HG03135 (cell line): ENCODE data around the gene NPRL2.

Source experiments
- ATAC-seq: cut with Tn5 transposase; IDR thresholded peaks from one replicate; pipeline ENCODE4 v1.9.1; 2021; ENCODE audit warnings: mild to moderate bottlenecking, moderate library complexity; ENCODE audit not compliant: unreplicated experiment

The NPRL2 gene

DNA sequence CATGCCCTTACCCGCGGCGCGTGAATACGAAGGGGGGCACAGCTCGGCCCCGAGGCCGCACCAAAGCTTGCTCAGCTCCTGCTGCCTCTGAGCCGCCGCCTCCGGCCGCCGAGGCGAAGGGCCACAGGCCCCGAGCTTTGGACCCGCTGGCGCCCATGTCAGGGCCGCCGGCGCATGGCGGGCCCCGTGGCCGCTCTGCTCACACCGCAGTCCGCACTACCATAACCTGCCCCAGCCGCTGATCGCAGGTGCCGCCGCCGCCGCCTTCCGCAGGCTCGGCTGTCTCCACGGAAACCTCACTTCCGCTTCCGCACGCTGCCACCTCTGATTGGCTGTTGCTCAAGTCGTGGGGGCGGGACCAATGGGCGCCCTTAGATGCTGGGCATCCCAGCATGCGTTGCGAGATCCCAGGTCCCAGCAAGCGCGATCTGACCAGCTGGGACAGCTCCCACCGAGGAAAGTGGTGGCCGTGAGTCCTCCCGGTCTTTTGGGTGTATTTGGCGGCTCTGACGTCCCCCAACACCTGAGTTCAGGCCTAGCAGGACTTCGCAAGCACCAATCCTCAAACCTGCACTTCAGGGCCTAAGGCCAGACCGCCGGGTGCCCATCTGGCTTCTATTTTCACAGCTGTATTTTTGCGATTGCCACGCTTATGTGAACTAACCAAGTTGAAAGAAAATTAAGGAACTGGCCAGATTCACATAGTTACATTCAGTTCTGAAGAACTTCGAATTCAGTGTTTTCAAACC lies 22.5 kb downstream of the NPRL2 start, which contains the start of gene TUSC2:
Gene TUSC2 (minus strand): TSS at position 281 of the 749 bp plus-strand sequence. CDS start 124 bp downstream, at position 157.
- peak; percentile 76 for ATAC-seq

DNA sequence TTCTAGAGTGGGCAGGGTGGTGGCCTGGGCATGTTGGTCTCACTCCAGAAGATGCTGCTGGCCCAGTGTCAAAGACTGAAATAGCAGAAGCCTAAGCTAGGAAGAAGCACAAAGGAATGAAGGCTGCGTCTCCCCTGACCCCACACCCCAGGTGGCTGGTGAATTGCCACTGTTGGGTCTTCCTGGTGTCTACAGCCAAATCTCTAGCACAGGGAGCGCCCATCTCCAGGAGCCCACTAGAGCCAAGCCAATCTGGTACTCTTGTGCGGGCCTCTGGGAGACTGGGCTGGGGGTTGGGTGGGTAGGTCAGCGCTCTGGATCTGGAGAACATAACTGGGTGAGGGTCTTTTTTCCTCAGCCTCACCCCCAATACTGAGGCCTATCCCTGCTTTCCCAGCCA lies 23.4 kb downstream of the NPRL2 start:
- ATAC-seq: no peak

DNA sequence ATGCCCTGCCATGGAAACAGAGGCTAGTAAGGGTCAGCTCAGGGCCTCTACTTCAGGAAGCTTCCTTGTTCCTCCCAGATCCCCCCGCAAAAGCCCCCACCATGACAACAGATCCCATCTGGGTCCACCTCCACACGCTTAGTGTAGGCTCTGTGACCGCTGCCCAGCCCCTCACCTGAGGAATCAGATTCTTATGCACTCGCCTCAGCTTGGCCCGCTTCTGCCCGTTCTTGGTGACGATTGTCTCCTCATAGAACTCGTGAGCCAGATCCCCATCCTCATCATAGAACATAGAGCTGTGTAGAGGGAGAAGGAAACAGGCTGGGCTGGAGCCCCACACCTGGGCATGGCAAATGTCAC lies 24.4 kb downstream of the NPRL2 start:
- no peak for ATAC-seq

DNA sequence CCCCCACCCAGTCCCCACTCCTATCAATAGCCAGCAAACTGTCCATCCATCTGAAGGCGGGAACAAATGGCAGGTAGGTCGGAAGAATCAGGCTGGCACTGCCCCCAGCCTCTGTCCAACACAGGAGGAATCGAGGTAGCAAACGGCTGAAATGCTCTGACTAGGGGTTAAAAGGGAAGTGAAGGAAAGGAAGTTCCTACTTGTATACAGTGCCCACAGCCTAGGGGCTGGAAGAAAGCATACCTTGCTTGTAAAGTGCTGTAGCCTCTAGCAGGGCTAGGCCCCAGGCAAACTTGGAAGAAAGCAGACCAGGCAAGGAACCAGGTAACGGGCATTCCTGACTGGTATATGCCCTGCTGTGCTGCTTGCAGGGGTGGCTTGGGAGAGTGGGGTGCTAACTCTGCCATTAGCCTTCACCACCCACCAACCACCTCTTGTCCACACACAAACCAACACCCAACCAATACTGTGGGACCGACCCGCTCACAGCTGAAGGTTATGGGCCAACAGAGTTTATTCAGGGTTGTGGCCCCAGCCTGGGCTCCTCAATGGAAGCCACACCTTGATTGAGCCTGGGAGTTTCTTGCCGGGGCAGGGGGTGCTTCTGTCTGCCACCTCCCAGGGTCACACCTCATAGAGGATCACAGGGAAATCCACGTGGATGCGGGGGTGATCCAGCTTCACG lies 24.9 kb downstream of the NPRL2 start:
- ATAC-seq: no peak

DNA sequence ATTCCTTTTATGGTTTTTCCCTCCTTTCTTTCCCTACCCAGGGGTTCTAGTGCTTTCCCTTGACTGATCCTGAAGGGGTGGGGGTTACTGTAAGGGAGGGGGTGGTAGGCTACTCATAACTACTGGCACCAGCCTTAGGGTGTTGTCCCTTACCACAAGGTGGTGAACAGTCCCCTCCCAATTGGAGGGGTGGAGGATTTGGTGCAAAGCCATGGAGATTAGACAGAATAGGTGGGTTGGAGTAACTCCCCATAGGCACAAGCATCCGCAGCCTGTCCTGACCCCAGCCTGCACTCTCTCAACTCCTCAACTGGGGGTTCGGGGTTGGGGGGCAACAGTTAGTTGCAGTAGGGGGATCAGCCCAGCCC lies 25.5 kb downstream of the NPRL2 start:
- no peak for ATAC-seq

DNA sequence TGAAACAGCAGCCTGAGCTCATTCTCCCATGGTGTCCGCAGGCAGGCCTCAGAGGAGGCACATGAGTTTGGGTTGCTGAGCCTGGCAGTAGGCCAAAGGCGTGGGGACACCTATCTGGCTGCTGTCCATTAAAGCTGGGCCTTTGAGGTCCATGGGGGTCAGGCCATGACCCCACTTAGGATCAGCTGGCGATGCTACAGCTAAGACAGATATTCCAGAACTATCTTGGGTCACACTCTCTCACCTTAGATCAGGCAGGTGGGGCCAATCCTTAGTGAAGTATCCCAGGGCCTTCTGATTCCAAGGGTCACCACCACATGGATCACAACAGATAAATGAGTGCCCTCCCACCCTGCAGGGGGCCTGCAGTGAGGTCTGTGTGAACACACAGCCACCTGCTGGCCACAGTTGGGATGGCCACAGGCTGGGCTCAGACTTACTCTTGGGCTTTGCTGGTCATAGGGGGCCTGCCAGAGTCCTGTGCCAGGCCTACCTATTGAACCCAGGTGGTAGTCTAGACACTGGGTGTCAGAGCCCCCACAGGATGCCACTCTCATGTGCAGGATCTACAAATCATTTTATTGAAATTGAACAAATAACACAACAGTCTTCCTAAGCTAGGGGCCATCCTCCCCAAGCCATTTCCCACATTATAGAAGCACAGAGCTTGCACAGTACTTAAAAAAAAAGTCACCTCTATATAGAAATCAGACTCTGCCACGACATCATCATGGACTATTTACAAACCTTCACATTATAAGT lies 26.0 kb downstream of the NPRL2 start:
- ATAC-seq: no peak

DNA sequence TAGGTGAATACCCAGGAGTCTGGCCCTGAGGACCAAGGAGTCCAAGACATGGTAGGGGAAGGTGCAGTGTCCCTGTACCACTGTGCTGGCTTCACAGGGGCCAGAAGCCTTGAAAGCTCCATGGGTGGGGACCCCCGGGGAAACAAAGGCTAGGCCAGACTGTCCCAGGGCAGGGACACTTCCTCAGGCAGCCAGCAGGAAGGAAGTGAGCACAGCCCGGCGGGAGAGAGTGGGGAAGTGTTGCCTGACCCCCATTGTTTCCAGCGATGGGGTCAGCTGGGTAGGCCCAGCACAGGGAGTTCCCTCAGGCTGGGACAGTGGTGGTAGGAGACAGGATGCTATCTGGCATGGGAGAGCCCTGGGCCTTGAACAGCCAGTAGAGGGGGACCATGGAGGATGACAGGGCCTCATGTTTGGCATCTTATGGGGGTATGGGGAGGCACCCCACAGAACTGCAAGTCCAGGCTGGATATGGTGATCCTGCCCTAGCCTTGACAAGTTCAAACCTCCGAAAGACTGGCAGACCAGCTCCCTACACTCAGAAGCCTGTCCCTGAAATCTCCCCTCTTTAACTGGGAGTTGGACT lies 26.9 kb downstream of the NPRL2 start:
- ATAC-seq: no peak

DNA sequence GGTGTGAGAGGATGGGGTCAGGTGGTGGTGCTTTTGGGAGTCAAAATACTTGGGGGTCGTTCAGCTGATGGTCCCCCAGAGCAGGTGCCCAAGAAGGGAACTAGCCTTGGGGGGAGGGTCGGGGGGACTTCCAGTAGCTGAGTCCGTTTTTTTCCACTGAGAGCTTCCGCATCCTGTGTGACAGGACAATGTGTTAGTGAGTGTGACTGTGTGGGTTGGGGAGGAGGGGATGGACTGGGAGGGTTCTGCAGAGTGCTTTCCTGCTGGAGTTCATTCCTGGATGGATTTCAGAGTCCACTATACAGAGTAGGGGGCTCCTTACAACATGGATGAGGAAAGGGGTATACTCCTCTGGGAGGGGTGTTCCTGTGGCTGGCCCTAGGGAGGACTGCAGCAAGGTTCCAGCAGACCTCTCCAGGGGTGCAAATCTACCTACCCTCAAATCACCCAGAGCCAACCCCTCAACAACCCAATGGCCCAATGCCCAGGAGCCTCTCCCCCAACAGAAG lies 27.4 kb downstream of the NPRL2 start:
- no peak for ATAC-seq

DNA sequence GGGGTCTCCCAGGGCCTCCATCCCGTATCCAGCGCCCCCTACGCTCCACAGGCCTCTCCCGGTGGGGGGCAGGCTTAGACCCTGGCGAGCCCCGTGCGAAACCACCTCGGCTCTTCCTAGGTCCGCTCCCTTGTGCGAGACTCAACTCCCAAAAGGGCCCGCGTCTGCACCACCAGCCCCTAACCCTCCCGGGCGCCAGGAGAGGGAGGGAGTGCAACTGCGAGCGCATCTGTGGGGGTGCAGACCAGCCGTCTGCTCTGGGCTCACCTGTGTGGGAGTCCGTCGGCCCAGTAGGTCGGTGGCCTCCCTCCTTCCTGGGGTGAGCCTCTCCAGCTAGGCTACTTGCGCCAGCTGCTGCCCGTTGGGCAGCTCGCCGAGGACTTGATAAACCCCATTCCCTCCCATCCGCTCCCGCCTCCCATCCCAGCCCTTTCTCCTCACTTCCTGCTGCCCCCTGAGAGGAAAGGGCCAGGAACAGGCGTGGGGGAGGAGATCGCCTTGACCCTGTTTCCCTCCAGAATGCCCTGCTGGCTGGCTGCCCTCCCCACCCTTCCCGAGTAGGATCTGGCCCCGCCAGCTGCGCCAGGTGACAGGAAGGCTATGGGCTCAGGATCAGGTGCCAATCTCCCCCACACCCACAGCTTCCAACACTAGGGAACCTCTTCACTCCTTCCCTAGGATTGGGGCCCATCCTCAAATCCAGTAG lies 28.0 kb downstream of the NPRL2 start, which contains the start of gene HYAL2:
Gene HYAL2 (minus strand): TSS at position 360 of the 706 bp plus-strand sequence. CDS start 2,256 bp downstream, outside the sequence.
- ATAC-seq: no peak

DNA sequence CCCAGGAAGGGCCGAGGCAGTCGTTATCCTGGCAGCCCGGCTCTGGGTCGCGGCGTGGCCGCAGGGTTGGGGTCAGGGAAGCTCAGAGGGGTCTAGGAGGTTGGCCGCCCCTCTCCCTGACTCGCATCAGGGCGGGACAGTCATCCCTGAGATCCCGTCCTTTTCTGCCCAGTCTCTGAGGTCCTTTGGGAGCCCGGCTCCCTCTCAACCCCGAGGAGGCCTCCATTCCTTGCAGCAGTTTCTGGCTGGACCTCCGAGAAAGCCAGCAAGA lies 28.5 kb downstream of the NPRL2 start:
- no peak for ATAC-seq

DNA sequence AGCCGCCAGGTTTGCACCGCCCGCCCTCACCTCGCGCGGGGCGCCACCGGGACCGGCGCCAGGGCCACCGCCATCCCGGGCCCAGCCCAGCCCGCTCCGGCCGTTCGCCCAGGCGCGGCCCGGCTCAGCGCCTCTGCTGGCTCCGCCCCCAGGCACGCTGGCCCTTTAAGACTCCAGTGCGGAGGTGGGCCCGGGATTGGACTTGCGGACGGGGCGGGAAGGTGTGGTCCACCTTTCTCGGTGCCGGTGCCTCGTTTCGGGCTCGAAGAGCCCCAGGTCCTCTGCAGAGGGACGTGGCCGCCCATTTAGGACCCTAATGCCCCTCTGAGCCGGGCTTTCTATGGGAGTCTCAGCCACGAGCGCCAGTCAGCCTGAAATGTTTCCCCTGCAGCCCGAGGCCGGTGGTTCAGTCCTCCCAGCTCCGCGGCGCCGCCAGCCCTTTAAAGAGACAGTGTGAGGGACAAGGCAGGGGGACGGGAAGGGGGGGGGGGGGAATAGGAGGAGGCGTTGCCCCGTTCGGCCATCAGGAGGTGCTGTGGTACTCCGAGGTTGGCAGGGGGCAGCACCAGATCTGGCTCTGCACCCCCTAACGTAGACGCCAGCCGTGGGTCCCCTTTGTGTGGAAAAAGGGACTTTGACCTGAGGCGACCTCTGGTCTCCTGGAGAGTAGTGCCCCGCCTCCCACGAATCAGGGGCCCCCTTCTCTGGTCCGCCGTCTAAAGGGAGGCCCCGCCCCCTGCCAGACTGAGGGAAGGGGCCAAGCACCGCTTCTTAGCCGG lies 29.1 kb downstream of the NPRL2 start:
- ATAC-seq: peak; percentile 71

DNA sequence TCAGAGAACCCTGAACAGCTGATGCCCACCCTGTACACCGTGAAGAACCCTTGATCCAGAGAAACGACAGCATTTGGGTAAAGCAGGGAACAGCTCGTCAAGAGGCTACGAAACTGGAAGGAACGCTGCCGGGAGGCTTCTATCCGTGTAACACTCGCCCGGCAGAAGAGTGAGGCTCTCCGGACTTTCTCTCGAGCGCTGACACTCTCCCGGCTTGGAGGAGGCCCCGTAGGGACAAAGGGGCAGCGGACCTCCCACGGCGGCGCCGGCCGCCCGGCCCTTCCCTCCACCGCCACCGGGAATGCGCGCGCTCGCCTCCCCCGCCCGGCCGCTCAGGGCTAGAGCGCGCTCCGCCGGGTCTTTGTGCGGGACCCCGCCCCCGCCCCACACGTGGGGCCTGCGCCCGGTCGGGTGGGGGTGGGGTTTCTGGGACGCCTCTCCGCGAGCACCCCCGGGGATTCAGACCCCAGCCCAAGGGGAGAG lies 29.7 kb downstream of the NPRL2 start:
- peak; percentile 38 for ATAC-seq

DNA sequence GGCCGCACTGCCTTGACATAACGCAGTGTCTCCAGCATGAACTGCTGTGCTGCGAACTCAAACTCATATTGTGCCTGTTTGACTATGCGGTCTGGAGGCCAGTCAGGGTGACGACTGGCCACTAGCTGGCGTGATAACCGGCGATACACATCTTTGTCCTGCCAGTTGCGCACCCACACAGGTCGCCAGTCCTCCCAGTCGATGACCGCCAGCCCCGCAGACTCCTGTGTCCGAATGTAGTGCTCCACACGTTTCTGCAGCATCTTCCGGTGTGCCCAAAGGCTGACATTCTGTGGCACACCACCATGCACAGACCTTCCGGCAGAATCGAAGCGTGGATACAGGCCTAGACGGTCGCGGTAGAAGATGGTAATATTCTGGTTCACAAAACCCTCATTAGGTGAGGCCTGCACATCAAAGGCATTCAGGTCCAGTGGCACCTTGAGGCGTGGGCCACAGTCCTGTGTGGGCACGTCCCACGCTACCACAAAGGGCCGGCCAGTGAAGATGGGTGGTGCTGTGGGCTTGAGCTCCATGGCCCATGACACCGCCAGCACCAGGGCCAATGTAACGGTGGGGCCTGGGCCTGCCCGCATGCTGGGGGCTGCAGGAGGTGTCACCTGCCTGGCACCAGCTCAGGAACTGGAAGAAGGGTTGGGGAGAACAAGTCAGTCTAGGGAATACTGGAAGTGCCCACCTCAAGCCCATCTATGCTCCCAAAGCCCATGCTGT lies 30.5 kb downstream of the NPRL2 start:
- no peak for ATAC-seq

DNA sequence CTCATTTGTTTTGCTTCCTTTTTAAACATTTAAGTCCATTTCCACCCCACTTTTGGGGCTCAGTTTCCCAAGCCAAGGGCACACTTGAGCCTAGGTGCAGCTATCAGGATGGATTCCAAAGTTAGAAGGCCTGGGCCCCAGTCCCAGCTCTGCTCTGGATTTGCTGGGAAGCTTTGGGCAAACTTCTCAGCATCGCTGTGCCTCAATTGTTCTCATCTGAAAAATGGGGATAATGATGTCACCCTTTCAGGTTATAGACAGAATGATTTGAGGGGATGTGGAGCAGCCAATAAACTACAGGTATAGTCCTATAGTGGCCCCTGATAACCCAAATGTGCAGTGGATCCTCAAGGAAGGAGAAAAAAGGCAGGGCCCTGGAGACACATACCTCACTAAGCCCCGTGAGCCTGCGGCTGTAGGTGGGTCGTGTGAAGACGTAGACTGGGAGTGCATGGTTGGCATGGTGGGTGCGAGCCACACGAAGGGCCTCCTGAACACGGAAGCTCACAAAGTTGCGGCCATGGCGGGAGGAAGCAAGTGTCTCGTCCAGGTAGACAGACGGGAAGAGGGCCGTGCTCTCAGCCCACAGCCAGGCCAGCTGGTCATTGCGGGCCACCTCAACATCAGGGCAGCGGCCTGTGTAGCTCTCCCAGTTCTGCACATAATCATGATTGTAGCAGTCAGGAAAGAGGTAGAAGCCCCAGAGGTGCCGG lies 31.2 kb downstream of the NPRL2 start:
- no peak for ATAC-seq

DNA sequence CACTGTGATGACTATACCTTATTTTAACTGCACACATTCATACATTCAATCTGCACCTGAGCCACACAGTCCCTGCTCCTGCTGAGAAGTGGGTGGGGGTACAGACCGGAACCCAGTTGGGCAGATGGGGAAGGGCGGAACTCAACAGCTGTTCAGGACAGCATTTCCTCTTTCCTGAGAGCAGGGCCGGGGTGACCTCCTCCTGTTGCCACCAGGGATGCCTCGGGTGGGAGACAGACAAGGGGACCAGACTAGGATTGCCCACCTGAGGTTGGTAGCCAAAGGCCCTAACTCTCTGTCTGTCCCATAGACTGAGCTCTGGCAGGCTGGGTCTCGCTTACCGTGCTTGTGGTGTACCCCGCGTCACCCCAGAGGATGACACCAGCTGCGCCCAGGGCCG lies 32.0 kb downstream of the NPRL2 start:
- ATAC-seq: no peak

DNA sequence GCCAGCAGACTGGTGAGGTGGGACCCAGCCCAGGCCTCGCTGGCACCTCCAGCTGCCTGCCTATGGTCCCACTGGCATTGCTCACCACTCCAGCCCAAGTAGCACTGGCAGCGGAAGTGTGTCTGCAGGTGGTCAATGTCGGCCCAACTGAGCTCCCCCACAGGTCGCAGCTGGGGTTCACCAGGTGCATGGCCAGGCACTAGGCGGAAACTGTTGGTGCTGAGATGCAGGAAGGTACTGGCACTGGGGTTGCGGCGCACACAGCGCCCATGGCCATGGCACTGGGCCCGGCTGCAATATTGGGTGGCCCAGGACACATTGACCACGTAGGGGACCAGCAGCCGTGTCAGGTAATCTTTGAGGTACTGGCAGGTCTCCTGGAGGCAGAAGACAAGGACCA lies 32.4 kb downstream of the NPRL2 start:
- ATAC-seq: no peak

DNA sequence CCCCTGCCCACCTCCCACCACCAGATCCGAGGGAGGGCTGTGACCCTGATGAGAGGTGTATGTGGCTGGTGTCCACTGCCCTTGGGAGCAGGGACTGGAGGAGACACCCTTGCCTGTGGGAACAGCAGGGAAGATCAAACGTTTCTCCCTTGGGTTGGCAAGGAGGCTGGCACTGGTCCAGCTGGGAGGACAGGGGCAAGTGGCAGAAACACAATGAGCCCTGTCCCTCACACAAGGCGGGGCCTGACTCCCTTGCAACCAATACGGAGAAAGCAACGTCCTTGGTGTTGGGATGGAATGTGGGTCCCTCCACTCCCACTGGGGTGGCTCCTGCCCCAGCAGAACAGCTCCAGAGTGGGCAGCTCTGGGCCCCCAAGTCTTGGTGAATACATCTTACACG lies 33.3 kb downstream of the NPRL2 start:
- ATAC-seq: no peak

DNA sequence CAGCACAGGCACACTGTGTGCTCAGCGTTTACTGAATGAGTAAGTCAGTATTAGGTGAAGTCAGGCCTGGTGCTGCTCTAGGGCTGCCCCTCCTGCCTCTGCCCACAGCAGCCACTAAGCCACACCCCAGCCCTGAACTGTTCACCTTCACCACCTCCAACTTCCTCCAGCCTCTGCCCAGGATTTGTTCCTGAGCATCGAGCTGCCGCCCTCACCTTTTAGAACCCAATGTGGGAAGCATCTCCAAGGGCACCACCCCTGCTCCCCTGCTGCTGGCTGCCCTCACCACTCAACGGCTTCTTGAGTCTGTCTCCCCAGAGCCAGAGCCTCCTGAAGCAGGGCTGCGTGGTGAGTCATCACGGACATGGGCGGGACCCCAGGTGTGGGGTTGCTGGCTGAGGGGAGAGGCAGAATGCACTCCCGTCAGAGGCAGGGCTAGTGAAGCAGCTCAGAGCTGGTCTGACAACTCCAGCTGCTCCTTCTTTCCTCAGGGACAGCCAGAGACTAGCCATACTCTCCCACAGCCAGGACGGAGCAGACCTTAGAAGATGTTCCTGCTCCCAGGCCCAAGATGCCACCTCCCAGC lies 33.8 kb downstream of the NPRL2 start:
- no peak for ATAC-seq
